Suprapubic skin (tissue), 4 donors: ENCODE data around the gene GPC5.

Experiments
- CTCF ChIP-seq, 2 donors: fragments of 200-600 bp in 1 of 2; fragments of 450-650 bp in 1 of 2; sonication (generic) in 1 of 2; IDR thresholded peaks; one replicate each; pipeline ENCODE4 v1.5.1; 2016 to 2019; ENCODE audit warnings: antibody characterized with exemption in 2 of 2, mild to moderate bottlenecking in 1 of 2, moderate library complexity in 1 of 2
- EP300 ChIP-seq: sonication (generic); formaldehyde crosslinking; IDR thresholded peaks from one replicate; pipeline ENCODE4 v1.6.1; 2017; ENCODE audit warnings: antibody characterized with exemption
- POLR2A ChIP-seq, 2 donors: fragments of 450-650 bp; IDR thresholded peaks; one replicate each; pipeline ENCODE4 v1.6.1; 2017; ENCODE audit warnings: antibody characterized with exemption in 2 of 2, mild to moderate bottlenecking in 2 of 2, moderate library complexity in 2 of 2
- POLR2AphosphoS5 ChIP-seq, 3 donors: sonication (generic); formaldehyde crosslinking; IDR thresholded peaks; one replicate each; pipeline ENCODE4 v1.6.1; 2017; ENCODE audit warnings: antibody characterized with exemption in 3 of 3

GRCh38 chr13:92735909-92736308, 1337.5 kb downstream of the GPC5 start:
- no peak for TF ChIP-seq CTCF (IDR thresholded peaks at IDR 0.05)
- TF ChIP-seq POLR2AphosphoS5 (IDR thresholded peaks at IDR 0.05), result no peak
- TF ChIP-seq POLR2A (IDR thresholded peaks at IDR 0.05), result no peak
- no peak for TF ChIP-seq EP300
